BJ (cell line): ENCODE measurements around the gene KCNQ1OT1. TPM values are rescaled to one million over a fixed set of nuclear protein-coding genes. Genes with fewer than 3 reads are reported as not detected.

Source experiments
- CTCF ChIA-PET: fragments of 350-600 bp; formaldehyde crosslinking; extraction: SDS; loops from one replicate; lab custom pipeline; 2021; ENCODE audit warnings: antibody characterized with exemption, inconsistent platforms; lab: Yijun Ruan, JAX
- POLR2A ChIA-PET: fragments of 300-600 bp; sonication (Branson Sonifier 250); formaldehyde crosslinking; extraction: SDS; loops from one replicate; lab custom pipeline; 2021; ENCODE audit warnings: antibody characterized with exemption; lab: Charles Lee
- DNase-seq: peaks from one replicate; pipeline ENCODE4 v3.0.0-alpha.2; 2011; ENCODE audit warnings: low read depth
- H3K27me3 ChIP-seq: 2 replicates; pipeline ENCODE4 v1.6.0; 2011; ENCODE audit warnings: low read length; ENCODE audit not compliant: control insufficient read depth, insufficient read depth
- H3K36me3 ChIP-seq: 2 replicates; pipeline ENCODE4 v1.5.1; 2011; ENCODE audit warnings: low read length; ENCODE audit not compliant: control insufficient read depth, insufficient read depth
- H3K4me3 ChIP-seq: 2 replicates; pipeline ENCODE4 v1.5.1; 2011; ENCODE audit warnings: low read depth, mild to moderate bottlenecking, control low read depth, low read length
- polyA plus RNA-seq: library from polyadenylated mRNA; depleted of rRNA; stranded (reverse); fragments of >200 nt; gene quantifications from 2 replicates; pipeline ENCODE4 v1.2.3, GENCODE V29; 2011
- TF ChIP-seq, protein P1 (sequence below): IDR thresholded peaks from 2 replicates; pipeline ENCODE4 v1.5.1; 2011; ENCODE audit warnings: low read depth, mild to moderate bottlenecking, control low read depth, inconsistent platforms, low read length, moderate library complexity; ENCODE audit not compliant: insufficient read depth

The KCNQ1OT1 gene
- polyA plus RNA-seq, 1 experiment: 0.16 TPM

DNA sequence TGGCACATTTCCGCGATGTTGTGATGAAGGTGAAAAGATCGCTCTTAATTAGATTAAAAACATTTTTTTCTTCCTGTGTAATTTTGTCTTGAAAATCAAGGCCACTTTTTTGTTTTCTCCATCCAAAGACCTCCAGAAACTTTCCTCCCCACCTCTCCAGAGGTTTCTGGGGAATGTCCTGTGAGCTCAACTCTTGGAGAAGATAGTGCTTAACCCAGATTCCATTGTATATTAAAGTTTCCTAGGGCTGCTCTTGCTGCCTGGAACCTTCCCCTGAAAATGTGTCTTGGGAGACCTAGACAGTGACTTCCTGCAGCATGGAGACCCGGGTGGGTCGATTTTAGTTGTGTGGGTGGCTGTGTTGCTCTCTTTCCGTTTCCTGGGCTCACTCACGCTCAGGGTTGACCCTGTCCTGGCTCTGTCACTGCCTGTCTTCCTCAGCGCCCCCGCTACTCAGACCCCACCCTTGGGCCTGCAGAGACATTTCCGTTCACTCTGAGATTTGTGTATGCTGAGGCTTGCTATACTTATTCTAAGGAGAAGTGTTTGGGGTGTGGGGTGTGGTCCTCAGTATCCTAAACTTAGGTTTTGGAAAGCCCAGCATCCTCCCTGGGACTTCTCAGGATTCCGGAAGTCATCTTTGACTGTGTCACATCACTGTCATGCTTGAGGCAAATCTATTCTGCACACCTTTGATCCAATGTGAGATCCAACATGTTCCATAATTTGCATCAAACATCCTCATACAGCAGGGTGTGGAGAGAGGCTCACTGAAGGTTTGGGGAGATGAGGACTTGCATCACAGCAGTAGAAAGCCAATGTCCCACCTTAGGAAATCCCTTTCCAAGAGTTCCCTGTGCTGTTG, 47.2 kb downstream of the KCNQ1OT1 start:
- POLR2A ChIA-PET: no interaction called here
- H3K4me3 ChIP-seq: no peak overlapping the region
- H3K36me3 ChIP-seq: no peaks in the 10 kb centered on the region
- DNase-seq: no peak
- CTCF ChIA-PET: no interaction called here
- TF ChIP-seq, protein P1, sequence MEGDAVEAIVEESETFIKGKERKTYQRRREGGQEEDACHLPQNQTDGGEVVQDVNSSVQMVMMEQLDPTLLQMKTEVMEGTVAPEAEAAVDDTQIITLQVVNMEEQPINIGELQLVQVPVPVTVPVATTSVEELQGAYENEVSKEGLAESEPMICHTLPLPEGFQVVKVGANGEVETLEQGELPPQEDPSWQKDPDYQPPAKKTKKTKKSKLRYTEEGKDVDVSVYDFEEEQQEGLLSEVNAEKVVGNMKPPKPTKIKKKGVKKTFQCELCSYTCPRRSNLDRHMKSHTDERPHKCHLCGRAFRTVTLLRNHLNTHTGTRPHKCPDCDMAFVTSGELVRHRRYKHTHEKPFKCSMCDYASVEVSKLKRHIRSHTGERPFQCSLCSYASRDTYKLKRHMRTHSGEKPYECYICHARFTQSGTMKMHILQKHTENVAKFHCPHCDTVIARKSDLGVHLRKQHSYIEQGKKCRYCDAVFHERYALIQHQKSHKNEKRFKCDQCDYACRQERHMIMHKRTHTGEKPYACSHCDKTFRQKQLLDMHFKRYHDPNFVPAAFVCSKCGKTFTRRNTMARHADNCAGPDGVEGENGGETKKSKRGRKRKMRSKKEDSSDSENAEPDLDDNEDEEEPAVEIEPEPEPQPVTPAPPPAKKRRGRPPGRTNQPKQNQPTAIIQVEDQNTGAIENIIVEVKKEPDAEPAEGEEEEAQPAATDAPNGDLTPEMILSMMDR: no peak
- no peaks in the 10 kb centered on the region for H3K27me3 ChIP-seq

DNA sequence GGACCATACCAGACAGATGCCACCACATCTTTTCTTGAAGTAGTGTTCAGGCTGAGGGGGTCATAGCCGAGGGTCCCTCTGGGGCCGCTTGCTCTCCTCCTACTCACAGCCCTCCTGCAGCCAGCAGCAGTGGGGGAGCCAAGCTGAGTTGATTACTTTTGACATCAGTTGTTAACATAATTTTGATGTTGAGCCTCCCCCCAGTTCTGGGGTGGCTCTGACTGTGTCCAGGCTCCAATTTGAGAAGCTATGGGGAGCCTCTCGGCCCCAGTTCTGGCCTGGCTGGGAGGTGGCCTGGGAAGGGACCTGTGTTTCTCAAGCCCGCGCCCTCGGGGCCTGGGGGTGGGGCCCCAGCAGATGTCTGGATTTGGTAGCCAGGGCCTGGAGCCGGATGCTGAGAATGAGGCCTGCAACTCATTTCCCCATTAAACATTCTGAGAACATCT, 47.9 kb downstream of the KCNQ1OT1 start:
- H3K4me3 ChIP-seq: no peak overlapping the region
- POLR2A ChIA-PET: no interaction called here
- TF ChIP-seq, protein P1: no peak
- CTCF ChIA-PET: no interaction called here
- no peaks in the 10 kb centered on the region for H3K36me3 ChIP-seq
- no peak for DNase-seq
- no peaks in the 10 kb centered on the region for H3K27me3 ChIP-seq

DNA sequence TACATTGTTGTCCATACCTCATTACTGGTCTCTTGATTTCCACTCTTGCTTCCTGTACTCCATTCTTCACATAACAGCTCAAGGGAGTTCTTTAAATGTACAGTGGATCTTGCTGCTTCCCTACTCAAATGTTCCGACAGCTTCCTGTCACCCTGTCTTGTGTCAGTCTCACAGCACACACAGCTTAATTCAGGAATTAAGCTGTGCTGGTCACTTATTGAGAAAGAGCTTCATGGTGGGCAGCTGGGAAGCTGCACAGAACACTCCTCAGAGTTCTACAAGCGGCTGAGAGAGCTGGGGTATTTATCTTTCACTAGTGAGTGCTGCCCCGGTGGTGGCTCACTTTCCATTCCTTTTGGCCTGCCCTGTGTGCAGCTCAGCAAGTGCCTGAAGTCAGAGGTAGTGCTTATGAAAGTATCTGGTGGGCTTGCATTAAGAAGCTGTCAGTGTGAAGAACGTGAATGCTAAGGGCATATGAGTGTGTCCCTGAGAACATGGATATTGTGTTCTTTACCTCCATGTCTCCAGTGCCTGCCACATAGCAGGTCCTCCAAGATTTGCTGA, 48.7 kb downstream of the KCNQ1OT1 start:
- CTCF ChIA-PET: no interaction called here
- TF ChIP-seq, protein P1: no peak
- POLR2A ChIA-PET: no interaction called here

DNA sequence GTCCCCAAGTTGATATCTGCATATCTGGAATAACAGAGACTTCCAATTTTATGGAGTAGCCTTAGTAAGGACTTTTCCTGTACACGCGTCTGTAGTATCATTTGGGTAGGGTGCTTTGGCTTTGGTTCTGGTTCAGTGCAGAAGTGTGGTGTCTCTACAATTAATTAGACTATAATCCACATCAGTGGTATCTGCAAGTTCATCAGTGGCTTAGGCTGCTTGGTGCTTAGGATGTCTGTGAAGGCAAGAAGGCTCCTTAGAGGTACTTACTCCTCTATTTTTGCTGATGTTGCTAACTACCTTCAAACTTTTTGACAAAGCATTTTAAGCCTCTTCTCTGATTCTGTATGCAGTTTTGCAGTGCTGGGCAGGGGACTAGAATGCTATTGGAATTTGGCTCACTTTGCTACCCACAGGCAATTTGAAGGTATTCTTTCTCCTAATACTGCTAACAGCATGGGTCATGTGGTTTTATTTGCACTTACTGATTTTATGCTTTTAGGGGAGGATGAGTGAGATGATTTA, 49.4 kb downstream of the KCNQ1OT1 start:
- no peaks in the 10 kb centered on the region; the same call in 1 of the 2 replicates for H3K27me3 ChIP-seq
- TF ChIP-seq, protein P1: no peak
- H3K4me3 ChIP-seq: no peak overlapping the region
- POLR2A ChIA-PET: no interaction called here
- no peak for DNase-seq
- CTCF ChIA-PET: no interaction called here
- H3K36me3 ChIP-seq: no peaks in the 10 kb centered on the region

More for the DNA sequence above, 48.7 kb downstream of the KCNQ1OT1 start:
- H3K36me3 ChIP-seq: no peaks in the 10 kb centered on the region
- DNase-seq: no peak
- H3K27me3 ChIP-seq: no peaks in the 10 kb centered on the region
- H3K4me3 ChIP-seq: no peak overlapping the region

DNA sequence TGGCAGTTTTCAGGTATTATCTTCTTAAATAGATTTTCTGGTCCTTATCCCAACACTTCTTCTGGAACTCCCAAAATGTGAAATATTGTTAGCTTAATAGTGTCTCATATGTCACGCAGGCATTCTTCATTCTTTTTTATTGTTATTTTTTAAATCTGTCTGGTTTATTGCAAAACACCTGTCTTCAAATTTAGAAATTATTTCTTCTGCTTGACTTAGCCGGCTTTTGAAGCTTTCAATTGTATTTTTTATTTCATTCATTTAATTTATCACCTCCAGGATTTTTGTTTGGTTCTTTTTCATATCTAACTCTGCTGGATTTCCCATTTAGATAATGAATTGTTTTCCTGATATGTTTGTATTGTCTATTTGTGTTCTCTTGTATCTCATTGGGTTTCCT, 49.9 kb downstream of the KCNQ1OT1 start:
- Histone ChIP-seq H3K27me3 (no peaks in the 10 kb centered on the region; the same call in 1 of the 2 replicates), H3K4me3 (no peak overlapping the region), H3K36me3 (no peaks in the 10 kb centered on the region)
- POLR2A ChIA-PET: no interaction called here
- CTCF ChIA-PET: no interaction called here
- TF ChIP-seq, protein P1: no peak
- no peak for DNase-seq
